Neuronal stem cell (in vitro differentiated cells): ENCODE measurements around the gene FAM124A.
"Not testable (repeated sequence)": the region's sequence is repeated elsewhere in the genome, so short reads cannot be mapped to it uniquely, and the experiment has no call there.

Experiments used
- DNase-seq: peaks from one replicate; pipeline ENCODE4 v3.0.0-alpha.2; 2013; ENCODE audit warnings: low spot score
- H2AFZ ChIP-seq: one replicate; pipeline ENCODE4 v1.6.1; 2013; ENCODE audit warnings: mild to moderate bottlenecking, low read length, inconsistent platforms
- H2AK5ac ChIP-seq: 2 replicates; pipeline ENCODE4 v1.6.1; 2013; ENCODE audit warnings: low read depth, mild to moderate bottlenecking, inconsistent platforms, low read length, moderate library complexity, mixed read lengths
- H2BK120ac ChIP-seq: 2 replicates; pipeline ENCODE4 v1.6.1; 2013; ENCODE audit warnings: low read depth, mild to moderate bottlenecking, inconsistent platforms, low read length, moderate library complexity, mixed read lengths
- H2BK12ac ChIP-seq: one replicate; pipeline ENCODE4 v1.6.1; 2013; ENCODE audit warnings: low read length, inconsistent platforms
- H2BK15ac ChIP-seq: 2 replicates; pipeline ENCODE4 v1.6.1; 2013; ENCODE audit warnings: mild to moderate bottlenecking, low read length, inconsistent platforms, mixed read lengths
- H2BK5ac ChIP-seq: one replicate; pipeline ENCODE4 v1.6.1; 2013; ENCODE audit warnings: inconsistent platforms, mild to moderate bottlenecking, low read length, moderate library complexity
- H3K14ac ChIP-seq: one replicate; pipeline ENCODE4 v1.6.1; 2013; ENCODE audit warnings: low read length, inconsistent platforms
- H3K18ac ChIP-seq: 2 replicates; pipeline ENCODE4 v1.6.1; 2013; ENCODE audit warnings: low read length, inconsistent platforms
- H3K23ac ChIP-seq: 2 replicates; pipeline ENCODE4 v1.6.1; 2013; ENCODE audit warnings: low read depth, mild to moderate bottlenecking, mixed read lengths, low read length, inconsistent platforms; ENCODE audit not compliant: poor library complexity
- H3K27ac ChIP-seq: replicated peaks from 3 replicates; pipeline ENCODE4 v1.5.1; 2013; ENCODE audit warnings: low read length, inconsistent platforms
- H3K27me3 ChIP-seq, 3 experiments: 2 replicates each; pipeline ENCODE4 v1.6.1; 2013; ENCODE audit warnings: low read length in 3 of 3, mild to moderate bottlenecking in 2 of 3, inconsistent platforms in 1 of 3, low read depth in 1 of 3, mixed read lengths in 1 of 3, moderate library complexity in 1 of 3; ENCODE audit not compliant: control insufficient read depth in 3 of 3, insufficient read depth in 3 of 3
- H3K36me3 ChIP-seq, 2 donors: replicated peaks in 1 of 2; 2 replicates each; pipeline ENCODE4 v1.6.1; 2013; ENCODE audit warnings: low read length in 2 of 2; ENCODE audit not compliant: control insufficient read depth in 2 of 2, insufficient read depth in 2 of 2
- H3K4ac ChIP-seq: 2 replicates; pipeline ENCODE4 v1.6.1; 2013; ENCODE audit warnings: inconsistent platforms, mild to moderate bottlenecking, low read length, moderate library complexity
- H3K4me1 ChIP-seq, 2 donors: 1 replicate in 1 of 2; 2 replicates in 1 of 2; pipeline ENCODE4 v1.6.1; 2013; ENCODE audit warnings: low read length in 2 of 2, low read depth in 1 of 2; ENCODE audit not compliant: control insufficient read depth in 2 of 2, insufficient read depth in 1 of 2
- H3K4me2 ChIP-seq: one replicate; pipeline ENCODE4 v1.6.1; 2013; ENCODE audit warnings: mild to moderate bottlenecking, low read length, inconsistent platforms; ENCODE audit not compliant: insufficient read depth, poor library complexity, severe bottlenecking
- H3K4me3 ChIP-seq, 2 donors: 2 replicates each; pipeline ENCODE4 v1.5.1; 2013; ENCODE audit warnings: low read length in 2 of 2, mild to moderate bottlenecking in 2 of 2, inconsistent platforms in 1 of 2, moderate library complexity in 1 of 2
- H3K79me1 ChIP-seq: one replicate; pipeline ENCODE4 v1.6.1; 2013; ENCODE audit warnings: low read depth, mild to moderate bottlenecking, inconsistent platforms, low read length, moderate library complexity
- H3K9ac ChIP-seq: one replicate; pipeline ENCODE4 v1.6.1; 2013; ENCODE audit warnings: mild to moderate bottlenecking, low read depth, low read length, inconsistent platforms; ENCODE audit not compliant: poor library complexity
- H3K9me3 ChIP-seq, 2 donors: replicated peaks in 1 of 2; 2 replicates each; pipeline versions ENCODE3 to v1.6.1; 2013; ENCODE audit warnings: low read length in 2 of 2, mild to moderate bottlenecking in 2 of 2, inconsistent platforms in 1 of 2, low read depth in 1 of 2, mixed read lengths in 1 of 2, moderate library complexity in 1 of 2; ENCODE audit not compliant: control insufficient read depth in 2 of 2, insufficient read depth in 1 of 2
- H4K8ac ChIP-seq: one replicate; pipeline ENCODE4 v1.6.1; 2013; ENCODE audit warnings: low read depth, mild to moderate bottlenecking, inconsistent platforms, low read length, moderate library complexity
- H4K91ac ChIP-seq: one replicate; pipeline ENCODE4 v1.6.1; 2013; ENCODE audit warnings: low read length, low read depth, mild to moderate bottlenecking, inconsistent platforms; ENCODE audit not compliant: poor library complexity
- WGBS, 2 donors: extraction: QIAGEN DNeasy Blood & Tissue Kit; methylation state at CpG; one replicate each; pipeline ENCODE4 v1.1.7; 2013; ENCODE audit warnings: missing lambda C conversion rate in 2 of 2, mixed read lengths in 1 of 2; ENCODE audit not compliant: insufficient read length in 2 of 2, insufficient replicate concordance in 1 of 2; ENCODE audit errors: extremely low coverage in 2 of 2; 5-methylcytosine and 5-hydroxymethylcytosine counted together

The FAM124A gene

GRCh38 chr13:51280379-51280940 is 58.3 kb downstream of the FAM124A start:
- H3K4me1 ChIP-seq: no peaks in the 10 kb centered on the region
- WGBS, 2 donors: no CpG with 5 or more reads among the region's 13 CpGs
- no peak overlapping the region for H3K4me3 ChIP-seq

GRCh38 chr13:51282322-51282721 is 60.1 kb downstream of the FAM124A start:
- Histone ChIP-seq H4K8ac (no peak overlapping the region), H3K9me3 (no peaks in the 10 kb centered on the region), H3K27ac (no peak overlapping the region), H3K23ac (no peak overlapping the region), H4K91ac (no peak overlapping the region), H3K36me3 (peaks cover 0 to 10% of the 10 kb centered on the region in 2 donors), H3K4me1 (no peaks in the 10 kb centered on the region), H3K4me3 (no peak overlapping the region), H2BK120ac (no peak overlapping the region), H3K9ac (no peak overlapping the region), H3K18ac (no peak overlapping the region), H3K27me3 (peaks cover 0 to 1% (median 0%) of the 10 kb centered on the region in 3 experiments), H3K79me1 (no peaks in the 10 kb centered on the region), H2AK5ac (no peak overlapping the region), H2BK15ac (no peak overlapping the region), H3K4me2 (no peak overlapping the region), H2AFZ (no peak overlapping the region), H2BK5ac (no peak overlapping the region), H2BK12ac (no peak overlapping the region), H3K14ac (no peak overlapping the region), H3K4ac (no peak overlapping the region)
- no peak for DNase-seq
- no CpG with 5 or more reads among the region's 6 CpGs for WGBS, 2 donors

More at GRCh38 chr13:51280379-51280940, 58.3 kb downstream of the FAM124A start:
- Histone ChIP-seq H3K23ac (no peak overlapping the region), H3K4ac (no peak overlapping the region), H2BK120ac (no peak overlapping the region), H3K4me2 (no peak overlapping the region), H2BK12ac (no peak overlapping the region), H2BK15ac (no peak overlapping the region), H2BK5ac (no peak overlapping the region), H2AFZ (no peak overlapping the region), H3K9ac (no peak overlapping the region), H3K27ac (no peak overlapping the region), H4K91ac (no peak overlapping the region), H4K8ac (no peak overlapping the region), H2AK5ac (no peak overlapping the region), H3K9me3 (no peaks in the 10 kb centered on the region), H3K18ac (no peak overlapping the region), H3K36me3 (peaks cover 0 to 10% of the 10 kb centered on the region in 2 donors), H3K14ac (no peak overlapping the region), H3K27me3 (no peaks in the 10 kb centered on the region), H3K79me1 (no peaks in the 10 kb centered on the region)
- no peak for DNase-seq

GRCh38 chr13:51282923-51283322 is 60.7 kb downstream of the FAM124A start:
- H2AFZ ChIP-seq, H3K14ac ChIP-seq, H3K4ac ChIP-seq, H3K4me3 ChIP-seq, H4K8ac ChIP-seq, H2BK5ac ChIP-seq, H3K9ac ChIP-seq, H3K4me2 ChIP-seq, DNase-seq, H2BK12ac ChIP-seq, H2BK120ac ChIP-seq, H3K9me3 ChIP-seq, H3K79me1 ChIP-seq, H2BK15ac ChIP-seq, H4K91ac ChIP-seq, H2AK5ac ChIP-seq, H3K4me1 ChIP-seq, H3K23ac ChIP-seq, H3K27me3 ChIP-seq, H3K18ac ChIP-seq, H3K36me3 ChIP-seq, H3K27ac ChIP-seq: not testable (repeated sequence)
- WGBS, 2 donors: no CpG with 5 or more reads among the region's 5 CpGs

GRCh38 chr13:51283371-51283770 is 61.2 kb downstream of the FAM124A start:
- H3K79me1 ChIP-seq: no peaks in the 10 kb centered on the region
- no peak overlapping the region for H4K8ac ChIP-seq
- H3K36me3 ChIP-seq: peaks cover 0 to 10% of the 10 kb centered on the region in 2 donors
- H3K14ac ChIP-seq: no peak overlapping the region
- H3K9me3 ChIP-seq: no peaks in the 10 kb centered on the region
- H3K4me3 ChIP-seq: no peak overlapping the region
- H2AK5ac ChIP-seq: no peak overlapping the region
- no peak overlapping the region for H3K4ac ChIP-seq
- no peak overlapping the region for H3K23ac ChIP-seq
- no peak overlapping the region for H3K18ac ChIP-seq
- no peak overlapping the region for H2AFZ ChIP-seq
- no peak overlapping the region for H3K9ac ChIP-seq
- no peak overlapping the region for H2BK12ac ChIP-seq
- WGBS, 2 donors: no CpG with 5 or more reads among the region's 1 CpG
- H4K91ac ChIP-seq: no peak overlapping the region
- H2BK120ac ChIP-seq: no peak overlapping the region
- H2BK5ac ChIP-seq: no peak overlapping the region
- H2BK15ac ChIP-seq: no peak overlapping the region
- H3K27me3 ChIP-seq: peaks cover 0 to 6% (median 0%) of the 10 kb centered on the region in 3 experiments
- H3K4me1 ChIP-seq: peaks cover 0 to 3% of the 10 kb centered on the region in 2 donors
- no peak overlapping the region for H3K4me2 ChIP-seq
- DNase-seq: no peak
- no peak overlapping the region for H3K27ac ChIP-seq
